ENCODE results near the gene DMXL2. TPM values are rescaled to one million over a fixed set of nuclear protein-coding genes. Genes with fewer than 3 reads are reported as not detected.

The DMXL2 gene
- total and polyA plus RNA-seq, 9 of the 15 experiments (the other 6 are each of a cell fraction or from before 2014, with no cell fraction given): 9.3 to 57.7 (median 30.7) TPM

DNA sequence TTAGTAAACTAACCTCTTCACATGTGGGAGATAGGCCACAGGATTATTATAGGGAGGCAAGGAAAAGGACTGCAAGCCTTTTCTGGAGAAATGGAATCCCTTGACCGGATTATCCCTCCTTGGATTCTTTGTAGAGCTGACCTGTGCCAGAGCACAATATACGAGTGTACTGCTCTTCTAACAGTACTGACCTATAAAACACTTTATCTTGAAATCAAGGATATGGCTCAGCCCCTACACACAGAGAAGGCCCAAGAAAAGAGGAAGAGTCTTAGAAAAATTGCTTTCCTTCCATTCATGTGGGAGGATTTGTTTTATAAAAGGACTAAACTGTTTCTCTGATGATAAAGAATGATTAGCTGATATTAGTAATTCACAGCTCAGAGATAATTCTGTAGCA is 42.2 kb downstream of the DMXL2 start (continued):
- TF ChIP-seq, protein P1, sequence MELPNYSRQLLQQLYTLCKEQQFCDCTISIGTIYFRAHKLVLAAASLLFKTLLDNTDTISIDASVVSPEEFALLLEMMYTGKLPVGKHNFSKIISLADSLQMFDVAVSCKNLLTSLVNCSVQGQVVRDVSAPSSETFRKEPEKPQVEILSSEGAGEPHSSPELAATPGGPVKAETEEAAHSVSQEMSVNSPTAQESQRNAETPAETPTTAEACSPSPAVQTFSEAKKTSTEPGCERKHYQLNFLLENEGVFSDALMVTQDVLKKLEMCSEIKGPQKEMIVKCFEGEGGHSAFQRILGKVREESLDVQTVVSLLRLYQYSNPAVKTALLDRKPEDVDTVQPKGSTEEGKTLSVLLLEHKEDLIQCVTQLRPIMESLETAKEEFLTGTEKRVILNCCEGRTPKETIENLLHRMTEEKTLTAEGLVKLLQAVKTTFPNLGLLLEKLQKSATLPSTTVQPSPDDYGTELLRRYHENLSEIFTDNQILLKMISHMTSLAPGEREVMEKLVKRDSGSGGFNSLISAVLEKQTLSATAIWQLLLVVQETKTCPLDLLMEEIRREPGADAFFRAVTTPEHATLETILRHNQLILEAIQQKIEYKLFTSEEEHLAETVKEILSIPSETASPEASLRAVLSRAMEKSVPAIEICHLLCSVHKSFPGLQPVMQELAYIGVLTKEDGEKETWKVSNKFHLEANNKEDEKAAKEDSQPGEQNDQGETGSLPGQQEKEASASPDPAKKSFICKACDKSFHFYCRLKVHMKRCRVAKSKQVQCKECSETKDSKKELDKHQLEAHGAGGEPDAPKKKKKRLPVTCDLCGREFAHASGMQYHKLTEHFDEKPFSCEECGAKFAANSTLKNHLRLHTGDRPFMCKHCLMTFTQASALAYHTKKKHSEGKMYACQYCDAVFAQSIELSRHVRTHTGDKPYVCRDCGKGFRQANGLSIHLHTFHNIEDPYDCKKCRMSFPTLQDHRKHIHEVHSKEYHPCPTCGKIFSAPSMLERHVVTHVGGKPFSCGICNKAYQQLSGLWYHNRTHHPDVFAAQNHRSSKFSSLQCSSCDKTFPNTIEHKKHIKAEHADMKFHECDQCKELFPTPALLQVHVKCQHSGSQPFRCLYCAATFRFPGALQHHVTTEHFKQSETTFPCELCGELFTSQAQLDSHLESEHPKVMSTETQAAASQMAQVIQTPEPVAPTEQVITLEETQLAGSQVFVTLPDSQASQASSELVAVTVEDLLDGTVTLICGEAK (IDR thresholded peaks at IDR 0.05): no peak
- TF ChIP-seq, protein P1 (CRISPR knock-in tag; IDR thresholded peaks at IDR 0.05): no peak
- no peak for TF ChIP-seq RFX1 (IDR thresholded peaks at IDR 0.05)
- TF ChIP-seq, protein P2, sequence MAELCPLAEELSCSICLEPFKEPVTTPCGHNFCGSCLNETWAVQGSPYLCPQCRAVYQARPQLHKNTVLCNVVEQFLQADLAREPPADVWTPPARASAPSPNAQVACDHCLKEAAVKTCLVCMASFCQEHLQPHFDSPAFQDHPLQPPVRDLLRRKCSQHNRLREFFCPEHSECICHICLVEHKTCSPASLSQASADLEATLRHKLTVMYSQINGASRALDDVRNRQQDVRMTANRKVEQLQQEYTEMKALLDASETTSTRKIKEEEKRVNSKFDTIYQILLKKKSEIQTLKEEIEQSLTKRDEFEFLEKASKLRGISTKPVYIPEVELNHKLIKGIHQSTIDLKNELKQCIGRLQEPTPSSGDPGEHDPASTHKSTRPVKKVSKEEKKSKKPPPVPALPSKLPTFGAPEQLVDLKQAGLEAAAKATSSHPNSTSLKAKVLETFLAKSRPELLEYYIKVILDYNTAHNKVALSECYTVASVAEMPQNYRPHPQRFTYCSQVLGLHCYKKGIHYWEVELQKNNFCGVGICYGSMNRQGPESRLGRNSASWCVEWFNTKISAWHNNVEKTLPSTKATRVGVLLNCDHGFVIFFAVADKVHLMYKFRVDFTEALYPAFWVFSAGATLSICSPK (IDR thresholded peaks at IDR 0.05; ENCODE audit: borderline replicate concordance): no peak
- TF ChIP-seq MEF2A (IDR thresholded peaks at IDR 0.05; ENCODE audit: control insufficient read depth, low read depth, low read length): no peak
- TF ChIP-seq DACH1 (IDR thresholded peaks at IDR 0.05; ENCODE audit: partially characterized antibody): peak; percentile 25
- TF ChIP-seq HDAC6 (IDR thresholded peaks at IDR 0.05; ENCODE audit: low read depth, low read length): no peak
- TF ChIP-seq, protein P3, sequence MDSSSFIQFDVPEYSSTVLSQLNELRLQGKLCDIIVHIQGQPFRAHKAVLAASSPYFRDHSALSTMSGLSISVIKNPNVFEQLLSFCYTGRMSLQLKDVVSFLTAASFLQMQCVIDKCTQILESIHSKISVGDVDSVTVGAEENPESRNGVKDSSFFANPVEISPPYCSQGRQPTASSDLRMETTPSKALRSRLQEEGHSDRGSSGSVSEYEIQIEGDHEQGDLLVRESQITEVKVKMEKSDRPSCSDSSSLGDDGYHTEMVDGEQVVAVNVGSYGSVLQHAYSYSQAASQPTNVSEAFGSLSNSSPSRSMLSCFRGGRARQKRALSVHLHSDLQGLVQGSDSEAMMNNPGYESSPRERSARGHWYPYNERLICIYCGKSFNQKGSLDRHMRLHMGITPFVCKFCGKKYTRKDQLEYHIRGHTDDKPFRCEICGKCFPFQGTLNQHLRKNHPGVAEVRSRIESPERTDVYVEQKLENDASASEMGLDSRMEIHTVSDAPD (CRISPR knock-in tag; IDR thresholded peaks at IDR 0.05): no peak
- TF ChIP-seq ATF7 (IDR thresholded peaks at IDR 0.05): no peak
- no peak for TF ChIP-seq ELF4 (CRISPR knock-in tag; IDR thresholded peaks at IDR 0.05)
- no peak for TF ChIP-seq ZNF24 (IDR thresholded peaks at IDR 0.05)
- TF ChIP-seq CBFA2T3 (IDR thresholded peaks at IDR 0.05): no peak
- no peak for TF ChIP-seq ZNF140 (CRISPR knock-in tag; IDR thresholded peaks at IDR 0.05)
- TF ChIP-seq, protein P4, sequence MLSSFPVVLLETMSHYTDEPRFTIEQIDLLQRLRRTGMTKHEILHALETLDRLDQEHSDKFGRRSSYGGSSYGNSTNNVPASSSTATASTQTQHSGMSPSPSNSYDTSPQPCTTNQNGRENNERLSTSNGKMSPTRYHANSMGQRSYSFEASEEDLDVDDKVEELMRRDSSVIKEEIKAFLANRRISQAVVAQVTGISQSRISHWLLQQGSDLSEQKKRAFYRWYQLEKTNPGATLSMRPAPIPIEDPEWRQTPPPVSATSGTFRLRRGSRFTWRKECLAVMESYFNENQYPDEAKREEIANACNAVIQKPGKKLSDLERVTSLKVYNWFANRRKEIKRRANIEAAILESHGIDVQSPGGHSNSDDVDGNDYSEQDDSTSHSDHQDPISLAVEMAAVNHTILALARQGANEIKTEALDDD (IDR thresholded peaks at IDR 0.05): peak; percentile 87
- peak; percentile 33; the same call in 1 of the 2 replicates for TF ChIP-seq SMARCC2 (IDR thresholded peaks at IDR 0.05; ENCODE audit: low read depth)
- no peak for TF ChIP-seq ZNF75A (CRISPR knock-in tag; IDR thresholded peaks at IDR 0.05)
